GM12872 (cell line): Measurements from ENCODE around the gene HDAC4.

Source experiments
- TF ChIP-seq, protein P1 (sequence below): IDR thresholded peaks from 3 replicates; pipeline ENCODE4 v1.5.1; 2011; ENCODE audit warnings: low read depth, mild to moderate bottlenecking, low read length, moderate library complexity; ENCODE audit not compliant: insufficient read depth

The HDAC4 gene

DNA sequence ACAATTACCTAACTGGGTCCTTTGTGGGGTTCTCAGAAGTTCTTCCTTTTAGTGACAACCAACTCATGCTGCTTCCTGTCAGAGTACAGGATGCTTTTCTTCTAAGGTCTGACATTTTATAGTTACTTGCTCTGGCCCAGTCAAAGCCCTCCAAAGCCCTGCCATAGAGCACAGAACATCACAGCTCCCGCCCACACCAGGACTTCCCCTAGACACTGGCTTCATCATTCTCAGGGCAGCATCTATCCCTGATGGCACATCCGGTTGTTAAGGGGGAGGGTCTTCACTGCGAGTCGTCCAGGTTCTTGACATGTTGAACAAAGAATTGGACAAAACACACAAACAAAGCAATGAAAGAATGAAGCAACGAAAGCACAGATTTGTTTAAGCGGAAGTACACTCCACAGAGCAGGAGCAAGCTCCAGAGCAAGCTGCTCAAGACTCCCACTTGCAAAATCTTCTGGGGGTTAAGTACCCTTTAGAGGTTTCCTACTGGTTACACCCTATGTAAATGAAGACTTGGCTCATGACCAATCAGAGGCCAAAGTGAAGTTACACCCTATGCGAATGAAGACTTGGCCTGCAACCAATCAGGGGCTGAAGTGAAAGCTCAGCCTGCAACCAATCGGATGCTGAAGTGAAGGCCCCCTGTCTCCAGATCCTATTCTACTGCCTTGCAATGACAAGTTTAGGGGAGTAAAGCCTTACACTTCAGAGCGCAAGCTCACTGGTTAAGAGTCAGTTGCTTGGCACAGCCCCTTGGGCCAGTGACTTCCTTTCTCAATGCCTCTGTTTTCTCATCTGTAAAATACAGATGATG, 79.0 kb downstream of the HDAC4 start:
- TF ChIP-seq, protein P1, sequence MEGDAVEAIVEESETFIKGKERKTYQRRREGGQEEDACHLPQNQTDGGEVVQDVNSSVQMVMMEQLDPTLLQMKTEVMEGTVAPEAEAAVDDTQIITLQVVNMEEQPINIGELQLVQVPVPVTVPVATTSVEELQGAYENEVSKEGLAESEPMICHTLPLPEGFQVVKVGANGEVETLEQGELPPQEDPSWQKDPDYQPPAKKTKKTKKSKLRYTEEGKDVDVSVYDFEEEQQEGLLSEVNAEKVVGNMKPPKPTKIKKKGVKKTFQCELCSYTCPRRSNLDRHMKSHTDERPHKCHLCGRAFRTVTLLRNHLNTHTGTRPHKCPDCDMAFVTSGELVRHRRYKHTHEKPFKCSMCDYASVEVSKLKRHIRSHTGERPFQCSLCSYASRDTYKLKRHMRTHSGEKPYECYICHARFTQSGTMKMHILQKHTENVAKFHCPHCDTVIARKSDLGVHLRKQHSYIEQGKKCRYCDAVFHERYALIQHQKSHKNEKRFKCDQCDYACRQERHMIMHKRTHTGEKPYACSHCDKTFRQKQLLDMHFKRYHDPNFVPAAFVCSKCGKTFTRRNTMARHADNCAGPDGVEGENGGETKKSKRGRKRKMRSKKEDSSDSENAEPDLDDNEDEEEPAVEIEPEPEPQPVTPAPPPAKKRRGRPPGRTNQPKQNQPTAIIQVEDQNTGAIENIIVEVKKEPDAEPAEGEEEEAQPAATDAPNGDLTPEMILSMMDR: no peak

- TF ChIP-seq, protein P1: no peak
Measured at GRCh38 chr2:239318790-239319661, 81.8 kb downstream of the HDAC4 start.

- TF ChIP-seq, protein P1: no peak
Measured at GRCh38 chr2:239318151-239318611, 82.6 kb downstream of the HDAC4 start.

GRCh38 chr2:239316562-239317465, 84.0 kb downstream of the HDAC4 start:
- TF ChIP-seq, protein P1: no peak

- TF ChIP-seq, protein P1: no peak
Measured at GRCh38 chr2:239315308-239315707, 85.5 kb downstream of the HDAC4 start.

GRCh38 chr2:239313776-239314175, 87.0 kb downstream of the HDAC4 start:
- TF ChIP-seq, protein P1: no peak
